HG02763 (cell line): Measurements from ENCODE around the gene DNAJC5.

Experiments
- ATAC-seq: cut with Tn5 transposase; IDR thresholded peaks from one replicate; pipeline ENCODE4 v1.9.1; 2021; ENCODE audit warnings: mild to moderate bottlenecking, moderate library complexity; ENCODE audit not compliant: unreplicated experiment

The DNAJC5 gene

DNA sequence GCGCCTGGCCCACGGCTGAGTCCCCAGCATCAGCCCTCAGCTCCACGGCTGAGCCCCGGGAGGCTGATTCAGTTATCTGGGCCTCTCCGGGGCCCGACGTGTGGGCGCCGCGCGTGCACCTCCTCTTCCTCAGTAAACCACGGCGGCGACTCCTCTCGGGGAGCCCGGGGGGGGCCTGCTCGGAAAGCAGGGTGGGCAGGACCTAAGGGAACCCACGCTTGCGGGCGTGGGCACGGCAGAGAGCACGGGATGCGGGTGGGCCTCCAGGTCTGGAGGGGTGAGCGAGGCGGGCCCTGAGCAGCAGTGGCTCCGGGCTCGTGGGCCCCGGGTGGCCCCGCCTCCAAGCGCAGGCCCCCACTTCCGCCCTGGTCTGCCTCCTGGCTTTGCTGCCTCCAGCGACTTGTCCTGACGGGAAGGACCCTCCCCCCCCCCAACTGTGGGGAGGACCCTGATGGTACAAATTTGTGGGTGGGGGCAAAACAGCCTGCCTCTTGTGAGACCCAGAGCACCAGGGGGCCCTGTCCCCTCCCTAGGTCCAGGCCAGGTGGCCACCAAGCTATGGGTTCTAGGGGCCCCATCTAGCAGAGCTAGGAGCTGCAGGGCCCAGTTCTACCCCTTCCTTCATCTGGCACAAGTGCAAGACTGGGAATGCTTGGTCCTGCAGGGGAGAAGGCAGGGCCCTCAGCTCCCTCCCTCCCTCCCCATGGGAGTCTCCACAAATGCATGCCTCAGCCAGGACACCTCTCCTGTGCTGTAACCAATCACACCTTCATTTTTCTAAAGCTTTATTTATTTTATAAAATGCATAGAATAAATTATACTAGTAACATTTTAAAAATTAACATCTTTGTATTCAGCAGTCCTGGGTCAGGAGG is 44.4 kb downstream of the DNAJC5 start:
- ATAC-seq = no peak

DNA sequence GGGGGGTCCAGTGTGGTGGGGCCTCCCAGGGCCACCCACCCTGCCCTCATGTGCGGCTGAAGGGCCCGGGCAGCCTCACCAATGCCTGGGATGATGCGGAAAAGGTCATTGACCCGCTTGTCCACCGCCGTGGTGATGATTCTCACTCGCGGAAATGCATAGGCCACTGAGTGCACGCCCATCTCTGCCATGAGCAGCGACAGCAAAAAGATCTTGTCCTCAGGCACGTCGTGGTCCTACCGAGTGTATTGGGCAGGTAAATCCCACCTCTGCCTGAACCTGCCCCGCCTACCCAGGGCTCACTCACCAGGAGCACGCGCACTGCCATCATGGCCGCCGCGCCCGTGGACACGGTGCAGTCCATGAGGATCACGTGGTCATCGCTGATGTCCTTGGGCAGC is 45.1 kb downstream of the DNAJC5 start:
- ATAC-seq = no peak

- no peak for ATAC-seq
These were observed 45.7 kb downstream of the DNAJC5 start for GRCh38 chr20:63940472-63941266.

DNA sequence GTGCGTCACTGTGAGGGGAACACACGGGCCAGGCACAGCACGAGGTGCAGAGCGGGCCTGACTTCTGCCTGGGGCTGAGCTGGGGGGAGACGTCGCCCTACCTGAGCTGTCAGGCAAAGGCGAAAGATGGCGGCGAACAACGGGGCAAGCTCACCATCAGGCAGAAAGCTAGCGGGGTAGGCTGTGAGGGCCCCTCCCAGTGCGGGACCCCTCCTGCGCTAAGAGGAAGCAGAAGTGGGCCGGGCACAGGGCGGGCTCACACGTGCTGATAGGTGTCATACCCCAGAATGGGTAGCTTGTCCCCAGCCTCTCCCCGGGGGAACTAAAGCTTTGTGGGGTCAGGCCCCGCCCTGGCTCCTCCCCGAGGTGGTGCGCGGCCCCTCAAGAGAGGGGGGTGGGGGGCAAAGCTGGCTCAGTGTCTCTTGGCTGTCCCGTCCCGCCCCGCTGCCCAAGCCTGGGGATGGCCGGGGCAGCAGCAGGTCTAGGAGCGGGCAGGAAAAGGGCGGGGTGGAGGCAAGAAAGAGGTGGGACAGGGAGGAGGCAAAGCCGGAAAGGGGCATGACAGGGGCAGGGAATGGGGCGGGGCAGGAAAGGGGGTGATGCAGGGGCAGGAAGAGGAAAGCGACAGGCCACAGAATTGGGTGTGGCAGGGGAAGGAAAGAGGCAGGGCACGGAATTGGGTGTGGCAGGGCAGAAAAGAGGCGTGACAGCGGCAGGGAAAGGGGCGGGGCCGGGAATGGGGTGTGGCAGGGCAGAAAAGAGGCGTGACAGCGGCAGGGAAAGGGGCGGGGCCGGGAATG is 46.6 kb downstream of the DNAJC5 start:
- no peak for ATAC-seq

DNA sequence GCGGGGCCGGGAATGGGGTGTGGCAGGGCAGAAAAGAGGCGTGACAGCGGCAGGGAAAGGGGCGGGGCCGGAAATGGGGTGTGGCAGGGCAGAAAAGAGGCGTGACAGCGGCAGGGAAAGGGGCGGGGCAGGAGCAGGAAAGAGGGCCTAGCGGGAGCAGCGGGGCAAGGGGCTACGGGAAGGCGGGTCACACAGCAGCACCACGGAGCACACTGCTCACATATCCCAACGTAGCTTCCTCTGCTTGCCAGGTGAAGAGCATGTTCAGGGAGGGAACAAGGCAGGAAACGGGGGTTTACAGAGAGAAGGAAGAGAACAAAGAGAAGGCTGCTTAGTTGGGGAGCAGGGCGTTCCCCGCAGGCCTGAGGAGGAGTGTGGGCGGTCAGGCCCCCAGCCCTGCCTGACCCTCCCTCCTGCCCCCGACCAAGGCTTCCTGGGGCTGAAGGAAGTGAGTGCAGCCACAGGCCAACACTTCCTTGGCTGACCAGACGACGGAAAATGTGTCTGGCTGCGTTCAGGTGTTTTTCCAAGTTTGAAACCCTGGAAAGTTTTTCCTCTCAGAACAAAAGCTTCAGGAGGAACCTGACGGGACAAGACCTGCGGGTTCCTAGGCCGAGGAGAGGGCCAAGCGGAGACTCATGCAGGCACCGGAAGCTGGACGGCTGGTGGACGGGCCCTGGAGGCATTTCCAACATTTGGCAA is 47.5 kb downstream of the DNAJC5 start:
- ATAC-seq = no peak

- no peak for ATAC-seq
These were observed 48.3 kb downstream of the DNAJC5 start for GRCh38 chr20:63942969-63943807.

GRCh38 chr20:63943808-63944077 is 48.8 kb downstream of the DNAJC5 start:
- no peak for ATAC-seq

DNA sequence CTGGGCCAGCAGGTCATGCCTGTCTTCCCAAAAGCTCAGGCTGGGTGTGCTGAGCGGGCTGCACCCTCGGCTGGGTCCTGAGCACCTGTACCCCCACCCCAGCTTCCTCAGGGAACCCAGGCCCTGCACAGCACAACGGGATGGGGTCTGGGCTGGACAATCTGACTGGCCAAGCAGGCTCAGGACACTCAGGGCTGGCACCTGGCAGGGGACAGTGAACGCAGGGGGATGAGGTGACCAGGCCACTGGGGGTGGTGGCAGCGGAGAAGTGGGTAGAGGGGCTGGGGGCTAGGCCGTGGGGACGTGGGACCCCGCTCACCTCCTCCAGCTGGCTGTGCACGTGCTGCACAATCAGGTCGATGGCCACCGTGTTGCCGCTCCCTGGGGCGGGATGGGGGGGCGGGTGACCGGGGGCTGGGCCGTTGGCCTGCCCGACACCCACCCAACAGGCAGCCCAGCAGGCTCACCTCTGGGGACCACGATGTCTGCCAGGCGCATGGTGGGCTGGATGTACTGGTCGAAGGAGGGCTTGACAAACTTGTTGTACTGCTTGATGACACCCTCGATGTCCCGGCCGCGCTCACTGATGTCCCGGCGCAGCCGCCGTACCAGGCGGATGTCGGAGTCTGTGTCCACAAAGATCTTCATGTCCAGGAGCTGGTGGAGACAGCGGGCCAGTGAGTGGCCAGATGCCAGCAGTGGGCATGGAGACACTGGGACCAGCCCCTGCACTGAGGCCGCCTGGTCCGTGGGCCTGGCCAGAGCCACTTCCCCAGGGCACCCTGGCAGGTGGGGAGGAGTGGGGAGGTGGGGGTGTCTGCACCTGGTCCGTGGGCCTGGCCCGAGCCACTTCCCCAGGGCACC is 49.4 kb downstream of the DNAJC5 start:
- no peak for ATAC-seq

DNA sequence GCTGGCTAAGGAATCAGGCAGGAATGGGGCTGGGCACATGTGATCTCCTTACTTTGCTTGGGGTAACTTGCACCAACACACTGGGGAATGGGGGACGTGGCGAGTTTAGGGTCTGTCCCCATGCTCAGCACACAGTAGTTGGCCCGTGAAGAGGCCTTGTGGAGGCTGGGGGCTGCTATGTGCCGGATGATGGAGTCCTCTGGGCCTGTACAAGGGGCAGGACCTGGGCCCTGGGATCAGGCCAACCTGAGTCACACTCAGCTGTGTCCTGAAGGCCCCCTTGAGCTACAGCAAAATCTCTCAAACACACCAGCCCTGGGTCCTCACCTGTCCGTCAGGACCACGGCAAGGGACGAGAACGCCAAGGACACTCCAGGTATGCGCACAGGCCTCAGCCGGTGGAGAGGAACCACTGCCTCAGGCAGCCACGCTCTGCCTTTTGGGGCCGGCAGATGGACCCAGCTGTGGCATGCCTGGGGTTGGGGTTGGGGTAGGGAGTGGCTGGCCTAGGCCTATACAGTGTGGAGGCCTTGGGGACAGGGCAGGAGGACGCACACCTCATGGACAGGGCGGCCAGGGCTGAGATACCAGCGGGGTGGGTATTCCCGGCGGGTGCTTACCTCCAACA is 50.2 kb downstream of the DNAJC5 start:
- ATAC-seq = no peak

- ATAC-seq = no peak
These were observed 51.3 kb downstream of the DNAJC5 start for GRCh38 chr20:63945921-63946920.

- no peak for ATAC-seq
These were observed 52.2 kb downstream of the DNAJC5 start for GRCh38 chr20:63946986-63947637.

DNA sequence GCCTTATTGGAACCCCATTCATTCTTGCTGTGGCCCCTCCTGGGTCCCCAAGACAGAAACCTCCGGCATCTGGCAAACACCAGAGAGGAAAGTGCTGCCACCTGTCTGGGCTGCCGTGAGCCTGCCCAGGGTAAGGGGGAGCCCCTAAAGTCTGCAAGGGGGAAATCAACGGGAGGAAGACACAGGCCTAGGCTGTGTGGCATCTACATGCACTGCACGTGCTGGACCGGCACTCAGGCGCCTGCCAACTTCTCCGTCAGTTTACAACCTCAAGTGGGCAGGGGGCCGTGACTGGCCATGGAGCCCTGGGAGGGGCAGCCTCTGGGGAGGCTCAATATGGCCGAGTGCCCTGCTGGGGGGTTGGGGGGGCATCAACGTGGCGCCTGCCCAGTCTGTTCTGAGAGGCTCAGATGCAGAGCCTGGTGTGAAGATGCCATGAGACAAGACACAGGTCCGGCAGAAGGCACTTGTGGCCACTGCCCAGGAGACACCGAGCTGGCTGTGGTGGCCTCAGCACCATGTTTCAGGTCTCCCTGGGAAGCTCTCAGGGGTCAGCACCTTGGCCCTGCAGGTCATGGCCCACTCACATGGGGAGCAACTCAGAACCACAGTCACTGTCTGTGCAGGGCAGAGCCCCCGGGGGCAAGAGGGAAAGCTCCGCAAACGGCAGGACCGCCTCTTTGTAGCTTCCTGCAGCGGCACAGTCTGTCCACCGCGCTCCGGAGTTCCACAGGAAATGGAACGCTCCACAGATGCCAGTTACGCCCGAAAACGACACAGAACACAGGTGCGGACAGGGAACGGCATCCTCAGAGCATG is 52.9 kb downstream of the DNAJC5 start:
- no peak for ATAC-seq

DNA sequence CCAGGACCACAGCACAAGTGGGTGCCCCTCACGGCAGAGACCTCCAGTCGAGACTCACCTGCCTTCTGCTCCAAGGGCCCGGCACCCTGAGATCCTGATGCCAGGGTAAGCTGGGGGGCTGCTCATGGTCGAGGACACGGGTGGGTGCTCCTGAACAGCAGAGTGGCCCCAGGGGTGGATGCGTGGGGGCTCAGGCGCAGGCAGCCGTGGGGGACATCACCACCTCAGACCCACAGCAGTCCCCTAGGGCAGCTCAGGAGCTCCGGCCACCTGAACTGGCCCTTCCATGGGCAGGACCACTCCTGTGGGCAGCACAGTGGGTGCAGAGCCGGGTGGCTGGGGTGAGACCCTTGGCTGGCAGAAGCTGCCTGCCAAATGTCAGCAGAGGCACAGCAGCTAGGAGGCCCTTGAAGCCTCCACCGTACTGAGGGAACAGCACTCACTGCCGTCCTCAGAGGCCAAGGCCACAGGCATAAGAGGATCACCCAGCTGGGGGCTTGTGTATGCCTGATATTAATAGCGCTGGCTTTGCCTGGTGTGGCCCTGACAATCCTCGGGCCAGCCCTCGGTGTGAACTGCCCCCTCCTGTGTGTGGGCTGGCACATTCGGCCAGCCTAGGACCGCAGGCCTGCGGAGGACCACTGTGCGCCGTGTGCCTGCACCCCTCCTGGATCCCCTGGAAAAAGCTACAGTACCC is 55.9 kb downstream of the DNAJC5 start:
- no peak for ATAC-seq

DNA sequence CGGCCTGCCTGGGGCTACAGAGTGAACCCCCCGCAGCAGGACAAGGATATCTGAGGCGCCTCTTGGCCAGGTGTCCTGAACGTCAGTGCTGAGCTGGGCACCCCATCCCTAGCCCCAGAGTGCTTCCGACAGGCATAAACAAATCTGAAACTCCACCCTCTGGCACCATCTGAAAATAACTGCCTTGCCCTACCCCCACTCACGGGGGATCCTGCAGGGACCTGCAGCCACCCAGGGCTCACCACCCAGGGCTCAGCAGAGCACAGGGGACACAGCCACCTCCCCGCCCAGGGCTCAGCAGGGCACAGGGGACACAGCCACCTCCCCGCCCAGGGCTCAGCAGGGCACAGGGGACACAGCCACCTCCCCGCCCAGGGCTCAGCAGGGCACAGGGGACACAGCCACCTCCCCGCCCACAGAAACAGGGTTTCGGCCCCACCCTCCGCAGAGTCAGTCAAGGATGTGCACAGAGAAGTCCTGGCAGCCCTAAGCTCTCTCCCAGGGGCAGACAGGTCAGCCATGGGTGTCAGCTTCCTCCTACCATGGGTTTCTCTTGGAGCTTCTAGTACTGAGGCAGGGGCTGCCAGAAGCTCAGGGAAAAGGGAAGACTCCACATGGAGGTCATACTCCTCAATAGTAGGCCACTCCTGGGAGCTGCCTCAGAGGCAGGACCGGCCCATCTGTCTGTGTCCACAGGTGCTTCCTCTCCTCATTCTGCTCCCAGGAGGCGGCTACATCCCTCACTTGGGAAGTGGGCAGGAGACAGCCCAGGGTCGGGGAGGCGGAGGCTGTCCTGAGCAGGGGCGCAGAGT is 56.7 kb downstream of the DNAJC5 start:
- ATAC-seq = no peak

- ATAC-seq = no peak
These were observed 57.2 kb downstream of the DNAJC5 start for GRCh38 chr20:63952210-63952535.
